ENCODE results near the gene DGKZ. TPM values are rescaled to one million over a fixed set of nuclear protein-coding genes. Genes with fewer than 3 reads are reported as not detected.

Gene DGKZ
- total RNA-seq, 4 donors from 2014 or later, result 41.8 to 86.4 (median 60.3) TPM

GRCh38 chr11:46321757-46322156 is 25.5 kb upstream of the DGKZ start:
- no peak for DNase-seq (ENCODE audit: low spot score in 2 of 2)
- intact Hi-C loops (cut with DNase I; ENCODE audit: low total_unique reads), result no loop called here
- no peak overlapping the region for H3K4me3 ChIP-seq (ENCODE audit: low read depth, poor library complexity, severe bottlenecking)
- WGBS, 2 donors, result 69 to 79% methylated on average over 2 of the region's 2 CpGs
- TF ChIP-seq POLR2A (IDR thresholded peaks at IDR 0.05) (no peak), CTCF (IDR thresholded peaks at IDR 0.05) (no peak)

GRCh38 chr11:46322759-46323158 is 24.5 kb upstream of the DGKZ start:
- H3K4me3 ChIP-seq (ENCODE audit: low read depth, poor library complexity, severe bottlenecking), result no peak overlapping the region
- intact Hi-C loops (cut with DNase I; ENCODE audit: low total_unique reads), result no loop called here
- WGBS, 2 donors, result 84 to 94% methylated on average over 6 of the region's 6 CpGs
- no peak for DNase-seq (ENCODE audit: low spot score in 2 of 2)
- no peak for TF ChIP-seq POLR2A (IDR thresholded peaks at IDR 0.05)
- TF ChIP-seq CTCF (IDR thresholded peaks at IDR 0.05), result no peak

- no peak for TF ChIP-seq POLR2A (IDR thresholded peaks at IDR 0.05)
- WGBS, 2 donors, result 90 to 94% methylated on average over 10 of the region's 10 CpGs
- intact Hi-C loops (cut with DNase I; ENCODE audit: low total_unique reads), result no loop called here
- no peak for DNase-seq (ENCODE audit: low spot score in 2 of 2)
- no peak overlapping the region for H3K4me3 ChIP-seq (ENCODE audit: low read depth, poor library complexity, severe bottlenecking)
These were observed 20.3 kb upstream of the DGKZ start for GRCh38 chr11:46326813-46327416.

GRCh38 chr11:46327829-46328228 is 19.4 kb upstream of the DGKZ start:
- 62 to 70% methylated on average over 8 of the region's 8 CpGs for WGBS, 2 donors
- no peak overlapping the region for H3K4me3 ChIP-seq (ENCODE audit: low read depth, poor library complexity, severe bottlenecking)
- intact Hi-C loops (cut with DNase I; ENCODE audit: low total_unique reads), result no loop called here
- DNase-seq (ENCODE audit: low spot score in 2 of 2), result no peak
- TF ChIP-seq POLR2A (IDR thresholded peaks at IDR 0.05), result no peak

- whole genome bisulfite sequencing, 2 donors, result 72 to 85% methylated on average over 5 of the region's 5 CpGs
- no peak for TF ChIP-seq POLR2A (IDR thresholded peaks at IDR 0.05)
- no peak for TF ChIP-seq CTCF (IDR thresholded peaks at IDR 0.05)
- intact Hi-C loops (cut with DNase I; ENCODE audit: low total_unique reads), result no loop called here
- no peak overlapping the region for H3K4me3 ChIP-seq (ENCODE audit: low read depth, poor library complexity, severe bottlenecking)
- DNase-seq (ENCODE audit: low spot score in 2 of 2), result no peak
These were observed 17.1 kb upstream of the DGKZ start for GRCh38 chr11:46330154-46330553.

GRCh38 chr11:46330563-46331281 is 16.5 kb upstream of the DGKZ start:
- 46% methylated on average over 11 of the region's 11 CpGs for whole genome bisulfite sequencing, 2 donors
- TF ChIP-seq POLR2A (IDR thresholded peaks at IDR 0.05), result no peak
- no peak for TF ChIP-seq CTCF (IDR thresholded peaks at IDR 0.05)
- intact Hi-C loops (cut with DNase I; ENCODE audit: low total_unique reads), result no loop called here
- no peak overlapping the region for H3K4me3 ChIP-seq (ENCODE audit: low read depth, poor library complexity, severe bottlenecking)
- no peak for DNase-seq (ENCODE audit: low spot score in 2 of 2)

Measured in lower leg skin (tissue), 4 donors.